HFFc6 (cell line): Measurements from ENCODE around the gene OR52B4. TPM values are rescaled to one million over a fixed set of nuclear protein-coding genes. Genes with fewer than 3 reads are reported as not detected.
"Not testable (repeated sequence)": the region's sequence is repeated elsewhere in the genome, so short reads cannot be mapped to it uniquely, and the experiment has no call there.

ENCODE experiments used
- DNase-seq: peaks from one replicate; pipeline ENCODE4 v3.0.0-alpha.2; 2018
- H3K27ac Mint-ChIP-seq: 2 replicates; pipeline ENCODE4 v1.8.0; 2020; ENCODE audit warnings: mild to moderate bottlenecking, mixed read lengths
- H3K27me3 Mint-ChIP-seq: 2 replicates; pipeline ENCODE4 v1.8.0; 2021; ENCODE audit warnings: mild to moderate bottlenecking, moderate library complexity, mixed read lengths; ENCODE audit not compliant: insufficient read depth
- H3K36me3 Mint-ChIP-seq: 2 replicates; pipeline ENCODE4 v1.8.0; 2021; ENCODE audit warnings: low read depth, mixed read lengths
- H3K4me1 Mint-ChIP-seq: 2 replicates; pipeline ENCODE4 v1.8.0; 2020; ENCODE audit warnings: low read depth, mixed read lengths
- H3K4me3 Mint-ChIP-seq: 2 replicates; pipeline ENCODE4 v1.8.0; 2020; ENCODE audit warnings: mild to moderate bottlenecking, moderate library complexity, mixed read lengths
- H3K9me3 Mint-ChIP-seq: 2 replicates; pipeline ENCODE4 v1.8.0; 2020; ENCODE audit warnings: mild to moderate bottlenecking, mixed read lengths
- CTCF ChIP-seq: fragments of 200-600 bp; sonication (generic); IDR thresholded peaks from 2 replicates; pipeline ENCODE4 v1.5.0; 2021; ENCODE audit warnings: antibody characterized with exemption, mild to moderate bottlenecking
- total RNA-seq, 6 experiments: library from RNA; stranded (reverse); fragmentation: NEBNext Ultra II Directional; extraction: Animal tissue kit (Norgen Biotek cat#: 25700); gene quantifications; 2 replicates in 1 of 6; 3 replicates in 5 of 6; pipeline ENCODE4 v1.2.3, GENCODE V29; 2021

The OR52B4 gene
- total RNA-seq, 6 experiments from 2014 or later = not detected

GRCh38 chr11:4388221-4388620, 20.0 kb upstream of the OR52B4 start:
- Mint-ChIP-seq H3K4me3 (no peak overlapping the region), H3K4me1 (peaks cover 14% of the 10 kb centered on the region), H3K36me3 (peaks cover 36% of the 10 kb centered on the region), H3K27ac (no peak overlapping the region), H3K27me3 (peaks cover 2% of the 10 kb centered on the region), H3K9me3 (no peaks in the 10 kb centered on the region)
- no peak for TF ChIP-seq CTCF
- no peak for DNase-seq

- H3K36me3 Mint-ChIP-seq = peaks cover 32% of the 10 kb centered on the region
- TF ChIP-seq CTCF = no peak
- no peak overlapping the region for H3K27ac Mint-ChIP-seq
- no peaks in the 10 kb centered on the region for H3K9me3 Mint-ChIP-seq
- peaks cover 2% of the 10 kb centered on the region for H3K27me3 Mint-ChIP-seq
- no peak for DNase-seq
- no peak overlapping the region for H3K4me3 Mint-ChIP-seq
- no peaks in the 10 kb centered on the region for H3K4me1 Mint-ChIP-seq
These were observed 18.0 kb upstream of the OR52B4 start for GRCh38 chr11:4385978-4386740.

- no peak for TF ChIP-seq CTCF
- Mint-ChIP-seq H3K36me3 (peaks cover 11% of the 10 kb centered on the region), H3K9me3 (no peaks in the 10 kb centered on the region), H3K4me3 (no peak overlapping the region), H3K27ac (no peak overlapping the region), H3K27me3 (peaks cover 2% of the 10 kb centered on the region), H3K4me1 (no peaks in the 10 kb centered on the region)
- no peak for DNase-seq
These were observed 13.7 kb upstream of the OR52B4 start for GRCh38 chr11:4381901-4382300.

- no peak for DNase-seq
- Mint-ChIP-seq H3K27ac (no peak overlapping the region), H3K9me3 (no peaks in the 10 kb centered on the region), H3K4me1 (no peaks in the 10 kb centered on the region), H3K4me3 (no peak overlapping the region), H3K27me3 (no peaks in the 10 kb centered on the region; the same call in 1 of the 2 replicates), H3K36me3 (no peaks in the 10 kb centered on the region)
- TF ChIP-seq CTCF = no peak
These were observed 7.4 kb upstream of the OR52B4 start for GRCh38 chr11:4375431-4376140.

- DNase-seq = no peak
- Mint-ChIP-seq H3K27ac (no peak overlapping the region), H3K36me3 (no peaks in the 10 kb centered on the region), H3K4me1 (no peaks in the 10 kb centered on the region), H3K4me3 (no peak overlapping the region), H3K27me3 (no peaks in the 10 kb centered on the region; the same call in 1 of the 2 replicates), H3K9me3 (no peaks in the 10 kb centered on the region)
- TF ChIP-seq CTCF = no peak
These were observed 2.0 kb upstream of the OR52B4 start for GRCh38 chr11:4370166-4370565.

GRCh38 chr11:4348142-4348541, 20.0 kb downstream of the OR52B4 start:
- H3K27me3 Mint-ChIP-seq, DNase-seq, H3K27ac Mint-ChIP-seq, H3K36me3 Mint-ChIP-seq, H3K4me1 Mint-ChIP-seq, H3K4me3 Mint-ChIP-seq: not testable (repeated sequence)
- peaks cover 13% of the 10 kb centered on the region for H3K9me3 Mint-ChIP-seq

GRCh38 chr11:4345366-4345765, 22.8 kb downstream of the OR52B4 start:
- H3K4me3 Mint-ChIP-seq, H3K27ac Mint-ChIP-seq, H3K27me3 Mint-ChIP-seq, H3K9me3 Mint-ChIP-seq, H3K4me1 Mint-ChIP-seq, DNase-seq, H3K36me3 Mint-ChIP-seq: not testable (repeated sequence)

- DNase-seq, H3K9me3 Mint-ChIP-seq, H3K36me3 Mint-ChIP-seq, H3K4me3 Mint-ChIP-seq, H3K27ac Mint-ChIP-seq, H3K4me1 Mint-ChIP-seq, H3K27me3 Mint-ChIP-seq: not testable (repeated sequence)
These were observed 33.8 kb downstream of the OR52B4 start for GRCh38 chr11:4334356-4334755.
